ENCODE data around the gene ASPN. TPM values are rescaled to one million over a fixed set of nuclear protein-coding genes. Genes with fewer than 3 reads are reported as not detected.

ASPN gene
- total RNA-seq, 2 experiments from 2014 or later: not detected

- Histone ChIP-seq H3K27ac (ENCODE audit: low read depth in 1 of 2, low read length in 2 of 2) (peak overlapping the region in 1 of 2 donors; percentile 19), H3K4me3 (ENCODE audit: low read length) (peak overlapping the region; percentile 13)
- no peaks in the 10 kb centered on the region for H3K9me3 Mint-ChIP-seq
Measured at GRCh38 chr9:92440751-92441046, 41.6 kb downstream of the ASPN start.

GRCh38 chr9:92439921-92440750, 42.2 kb downstream of the ASPN start:
- intact Hi-C loops (cut with DNase I, micrococcal nuclease): loop anchor here (2.0 to 5.0 kb wide), 3 partner anchors 98 to 301 kb away; partner anchors contain the start of genes CENPP (in 1 of the 2) and NOL8 (in 1 of the 2)
- no peaks in the 10 kb centered on the region for H3K27me3 ChIP-seq (ENCODE audit: control insufficient read depth in 1 of 2, insufficient read depth in 2 of 2, low read length in 2 of 2)
- no peaks in the 10 kb centered on the region for H3K27me3 Mint-ChIP-seq
- H3K36me3 ChIP-seq (ENCODE audit: insufficient read depth, low read length): no peaks in the 10 kb centered on the region
- H3K27ac Mint-ChIP-seq: peak overlapping the region; percentile 42
- ChIA-PET CTCF (no interaction called here), POLR2A (interaction anchor here (0.5 kb wide), 1 partner anchor 1677 kb away, joined by 3 read pairs; no protein-coding TSS in a partner anchor)
- H3K27ac ChIP-seq (ENCODE audit: low read depth in 1 of 2, low read length in 2 of 2): peak overlapping the region in 1 of 2 donors; percentile 19
- no peaks in the 10 kb centered on the region for H3K9me3 Mint-ChIP-seq
- no peak for TF ChIP-seq CTCF (IDR thresholded peaks at IDR 0.05)
- no peaks in the 10 kb centered on the region for H3K9me3 ChIP-seq (ENCODE audit: control insufficient read depth in 1 of 2, insufficient read depth in 1 of 2, low read length in 2 of 2)
- no peak for ATAC-seq (ENCODE audit: poor library complexity)
- H3K36me3 Mint-ChIP-seq (ENCODE audit: low read depth): no peaks in the 10 kb centered on the region
- DNase-seq: peak in 1 of 14 experiments; percentile 45
- H3K4me3 Mint-ChIP-seq: no peak overlapping the region
- no peaks in the 10 kb centered on the region for H3K4me1 ChIP-seq (ENCODE audit: insufficient read depth, low read length)
- peak overlapping the region; percentile 13 for H3K4me3 ChIP-seq (ENCODE audit: low read length)
- H3K4me1 Mint-ChIP-seq (ENCODE audit: low read depth): no peaks in the 10 kb centered on the region

More at GRCh38 chr9:92440751-92441046, 41.6 kb downstream of the ASPN start:
- DNase-seq (peak in 3 of 14 experiments; percentile 13 to 58 (median 16)), ATAC-seq (ENCODE audit: poor library complexity) (peak; percentile 34)
- Mint-ChIP-seq H3K4me1 (ENCODE audit: low read depth) (no peaks in the 10 kb centered on the region), H3K4me3 (no peak overlapping the region), H3K27me3 (no peaks in the 10 kb centered on the region), H3K36me3 (ENCODE audit: low read depth) (no peaks in the 10 kb centered on the region), H3K27ac (no peak overlapping the region)
- TF ChIP-seq CTCF (IDR thresholded peaks at IDR 0.05): no peak
- ChIA-PET CTCF (no interaction called here), POLR2A (interaction anchor here (0.5 kb wide), 1 partner anchor 1677 kb away, joined by 3 read pairs; no protein-coding TSS in a partner anchor)
- intact Hi-C loops (cut with DNase I, micrococcal nuclease): no loop called here
- Histone ChIP-seq H3K36me3 (ENCODE audit: insufficient read depth, low read length) (no peaks in the 10 kb centered on the region), H3K9me3 (ENCODE audit: control insufficient read depth in 1 of 2, insufficient read depth in 1 of 2, low read length in 2 of 2) (no peaks in the 10 kb centered on the region), H3K4me1 (ENCODE audit: insufficient read depth, low read length) (no peaks in the 10 kb centered on the region), H3K27me3 (ENCODE audit: control insufficient read depth in 1 of 2, insufficient read depth in 2 of 2, low read length in 2 of 2) (no peaks in the 10 kb centered on the region)

- Histone ChIP-seq H3K4me3 (ENCODE audit: low read length) (no peak overlapping the region), H3K9me3 (ENCODE audit: control insufficient read depth in 1 of 2, insufficient read depth in 1 of 2, low read length in 2 of 2) (no peaks in the 10 kb centered on the region), H3K27ac (ENCODE audit: low read depth in 1 of 2, low read length in 2 of 2) (no peak overlapping the region), H3K36me3 (ENCODE audit: insufficient read depth, low read length) (no peaks in the 10 kb centered on the region), H3K4me1 (ENCODE audit: insufficient read depth, low read length) (no peaks in the 10 kb centered on the region), H3K27me3 (ENCODE audit: control insufficient read depth in 1 of 2, insufficient read depth in 2 of 2, low read length in 2 of 2) (no peaks in the 10 kb centered on the region)
- TF ChIP-seq CTCF (IDR thresholded peaks at IDR 0.05): peak; percentile 34
- CTCF ChIA-PET: interaction anchor here (0.7 to 2.5 kb wide), 2 partner anchors 25 to 299 kb away, joined by 3 to 8 read pairs; no protein-coding TSS in a partner anchor
- no peaks in the 10 kb centered on the region for H3K9me3 Mint-ChIP-seq
- POLR2A ChIA-PET: no interaction called here
- H3K4me3 Mint-ChIP-seq: no peak overlapping the region
- H3K36me3 Mint-ChIP-seq (ENCODE audit: low read depth): no peaks in the 10 kb centered on the region
- no peaks in the 10 kb centered on the region for H3K4me1 Mint-ChIP-seq (ENCODE audit: low read depth)
- H3K27ac Mint-ChIP-seq: no peak overlapping the region
- intact Hi-C loops (cut with DNase I, micrococcal nuclease): loop anchor here (1.0 to 5.0 kb wide), 4 partner anchors 97 to 301 kb away; partner anchors contain the start of genes CENPP (in 1 of the 2) and NOL8 (in 1 of the 2)
- DNase-seq (peak in 3 of 14 experiments; percentile 16 to 33 (median 19)), ATAC-seq (ENCODE audit: poor library complexity) (no peak)
- no peaks in the 10 kb centered on the region for H3K27me3 Mint-ChIP-seq
Measured at GRCh38 chr9:92438900-92439526, 43.3 kb downstream of the ASPN start.

Data from CD4-positive, alpha-beta T cell (primary cell).